ENCODE results near the gene KCNIP4. TPM values are rescaled to one million over a fixed set of nuclear protein-coding genes. Genes with fewer than 3 reads are reported as not detected.

Gene KCNIP4
- total and polyA plus RNA-seq, 2 of the 4 experiments (the other 2 are of a cell fraction) = not detected

DNA sequence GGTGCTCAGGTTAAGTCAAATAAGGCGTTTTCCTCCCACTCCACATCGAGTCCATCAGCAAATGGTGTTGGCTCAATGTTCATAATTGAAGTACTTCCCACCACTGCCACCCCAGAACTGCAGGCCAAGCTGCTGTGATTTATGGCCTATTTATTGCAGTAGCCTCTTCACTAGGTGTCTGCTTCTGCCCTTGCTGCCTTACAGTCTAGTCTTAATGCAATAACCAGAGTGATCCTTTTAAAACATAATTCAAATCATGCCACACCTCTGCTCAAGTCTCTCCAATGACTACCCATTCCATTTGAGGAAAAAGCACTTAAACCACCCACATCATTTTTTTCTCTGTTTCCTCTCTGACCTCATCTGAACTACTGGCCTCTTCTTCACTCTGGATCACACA lies 220.3 kb downstream of the KCNIP4 start:
- no peaks in the 10 kb centered on the region for H3K36me3 ChIP-seq (ENCODE audit: control insufficient read depth, insufficient read depth, low read length)
- H2AK9ac ChIP-seq (replicated peaks; ENCODE audit: low read depth, low read length, poor library complexity) = no peak overlapping the region
- no peak overlapping the region for H4K8ac ChIP-seq (ENCODE audit: low read depth in 2 of 2, low read length in 2 of 2)
- DNase-seq = no peak
- no peak overlapping the region for H3K56ac ChIP-seq (ENCODE audit: extremely low read depth, insufficient read depth, low read length)
- in situ Hi-C loops (cut with MboI; ENCODE audit: low sequenced_read_pairs) = no loop called here
- 14% methylated on average over 1 of the region's 2 CpGs; no CpG with 5 or more reads in 1 of the 2 experiments for WGBS, 2 experiments (ENCODE audit: extremely low coverage in 2 of 2, insufficient read length in 1 of 2)
- no peak for TF ChIP-seq POLR2A (IDR thresholded peaks at IDR 0.05; ENCODE audit: low read depth, low read length)
- TF ChIP-seq BHLHE40 (IDR thresholded peaks at IDR 0.05; ENCODE audit: low read depth, low read length) = no peak
- no peak for TF ChIP-seq RAD21 (IDR thresholded peaks at IDR 0.05; ENCODE audit: low read length)
- TF ChIP-seq, protein P1, sequence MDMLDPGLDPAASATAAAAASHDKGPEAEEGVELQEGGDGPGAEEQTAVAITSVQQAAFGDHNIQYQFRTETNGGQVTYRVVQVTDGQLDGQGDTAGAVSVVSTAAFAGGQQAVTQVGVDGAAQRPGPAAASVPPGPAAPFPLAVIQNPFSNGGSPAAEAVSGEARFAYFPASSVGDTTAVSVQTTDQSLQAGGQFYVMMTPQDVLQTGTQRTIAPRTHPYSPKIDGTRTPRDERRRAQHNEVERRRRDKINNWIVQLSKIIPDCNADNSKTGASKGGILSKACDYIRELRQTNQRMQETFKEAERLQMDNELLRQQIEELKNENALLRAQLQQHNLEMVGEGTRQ (IDR thresholded peaks at IDR 0.05; ENCODE audit: low read depth, low read length) = no peak
- no peak for TF ChIP-seq RCOR1 (IDR thresholded peaks at IDR 0.05; ENCODE audit: insufficient replicate concordance, low read length)
- TF ChIP-seq FOS (IDR thresholded peaks at IDR 0.05; ENCODE audit: low read depth, low read length) = no peak
- TF ChIP-seq, protein P2, sequence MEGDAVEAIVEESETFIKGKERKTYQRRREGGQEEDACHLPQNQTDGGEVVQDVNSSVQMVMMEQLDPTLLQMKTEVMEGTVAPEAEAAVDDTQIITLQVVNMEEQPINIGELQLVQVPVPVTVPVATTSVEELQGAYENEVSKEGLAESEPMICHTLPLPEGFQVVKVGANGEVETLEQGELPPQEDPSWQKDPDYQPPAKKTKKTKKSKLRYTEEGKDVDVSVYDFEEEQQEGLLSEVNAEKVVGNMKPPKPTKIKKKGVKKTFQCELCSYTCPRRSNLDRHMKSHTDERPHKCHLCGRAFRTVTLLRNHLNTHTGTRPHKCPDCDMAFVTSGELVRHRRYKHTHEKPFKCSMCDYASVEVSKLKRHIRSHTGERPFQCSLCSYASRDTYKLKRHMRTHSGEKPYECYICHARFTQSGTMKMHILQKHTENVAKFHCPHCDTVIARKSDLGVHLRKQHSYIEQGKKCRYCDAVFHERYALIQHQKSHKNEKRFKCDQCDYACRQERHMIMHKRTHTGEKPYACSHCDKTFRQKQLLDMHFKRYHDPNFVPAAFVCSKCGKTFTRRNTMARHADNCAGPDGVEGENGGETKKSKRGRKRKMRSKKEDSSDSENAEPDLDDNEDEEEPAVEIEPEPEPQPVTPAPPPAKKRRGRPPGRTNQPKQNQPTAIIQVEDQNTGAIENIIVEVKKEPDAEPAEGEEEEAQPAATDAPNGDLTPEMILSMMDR (conservative IDR thresholded peaks at IDR 0.05; ENCODE audit: low read depth, low read length) = no peak
- TF ChIP-seq CHD1 (IDR thresholded peaks at IDR 0.05; ENCODE audit: low read depth, low read length) = no peak
- TF ChIP-seq, protein P3, sequence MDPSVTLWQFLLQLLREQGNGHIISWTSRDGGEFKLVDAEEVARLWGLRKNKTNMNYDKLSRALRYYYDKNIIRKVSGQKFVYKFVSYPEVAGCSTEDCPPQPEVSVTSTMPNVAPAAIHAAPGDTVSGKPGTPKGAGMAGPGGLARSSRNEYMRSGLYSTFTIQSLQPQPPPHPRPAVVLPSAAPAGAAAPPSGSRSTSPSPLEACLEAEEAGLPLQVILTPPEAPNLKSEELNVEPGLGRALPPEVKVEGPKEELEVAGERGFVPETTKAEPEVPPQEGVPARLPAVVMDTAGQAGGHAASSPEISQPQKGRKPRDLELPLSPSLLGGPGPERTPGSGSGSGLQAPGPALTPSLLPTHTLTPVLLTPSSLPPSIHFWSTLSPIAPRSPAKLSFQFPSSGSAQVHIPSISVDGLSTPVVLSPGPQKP (IDR thresholded peaks at IDR 0.05; ENCODE audit: borderline replicate concordance, low read depth, low read length) = no peak
- no peak for TF ChIP-seq NFE2L2 (IDR thresholded peaks at IDR 0.05; ENCODE audit: low read depth, low read length)
- TF ChIP-seq CEBPB (IDR thresholded peaks at IDR 0.05; ENCODE audit: low read depth, low read length) = no peak
- TF ChIP-seq MAFK (IDR thresholded peaks at IDR 0.05; ENCODE audit: low read depth, low read length) = no peak
- no peak for TF ChIP-seq RFX5 (IDR thresholded peaks at IDR 0.05; ENCODE audit: low read depth, low read length)
- no peak for TF ChIP-seq SMC3 (IDR thresholded peaks at IDR 0.05; ENCODE audit: low read depth, low read length)
- TF ChIP-seq MXI1 (IDR thresholded peaks at IDR 0.05; ENCODE audit: borderline replicate concordance, low read depth, low read length) = no peak
- no peak for TF ChIP-seq MAZ (IDR thresholded peaks at IDR 0.05; ENCODE audit: borderline replicate concordance, low read depth, low read length)
- H2BK5ac ChIP-seq (ENCODE audit: low read depth, low read length, poor library complexity, severe bottlenecking) = no peak overlapping the region
- H2BK20ac ChIP-seq (ENCODE audit: low read depth, low read length) = no peak overlapping the region
- H4K5ac ChIP-seq (ENCODE audit: low read depth, low read length) = no peak overlapping the region
- dilution Hi-C loops (cut with HindIII; ENCODE audit: low sequenced_read_pairs, unreplicated experiment) = no loop called here
- CTCF ChIA-PET = interaction anchor here (0.7 kb wide), 1 partner anchor 10 kb away, joined by 3 read pairs; no protein-coding TSS in a partner anchor
- no peak overlapping the region for H3K4me3 ChIP-seq (ENCODE audit: insufficient read depth, low read depth, low read length)
- no peak overlapping the region for H2AFZ ChIP-seq (replicated peaks; ENCODE audit: low read length, poor library complexity)
- no peaks in the 10 kb centered on the region for H3K9me1 ChIP-seq (ENCODE audit: insufficient read depth, low read length)
- no peak for ATAC-seq (ENCODE audit: low read depth)
- no peak overlapping the region for H3K9ac ChIP-seq (ENCODE audit: low read depth, low read length)
- no peaks in the 10 kb centered on the region for H3K9me3 ChIP-seq (ENCODE audit: control insufficient read depth, insufficient read depth, low read length)
- H3K23ac ChIP-seq (ENCODE audit: low read depth, low read length) = no peak overlapping the region
- no peak overlapping the region for H3K4me2 ChIP-seq (ENCODE audit: low read depth, low read length)
- no peak overlapping the region for H3K18ac ChIP-seq (ENCODE audit: low read depth, low read length)
- H3K27me3 ChIP-seq (ENCODE audit: control insufficient read depth, insufficient read depth, low read length) = no peaks in the 10 kb centered on the region
- H3K79me1 ChIP-seq (ENCODE audit: low read depth in 1 of 2, low read length in 2 of 2) = no peaks in the 10 kb centered on the region
- POLR2A ChIA-PET (ENCODE audit: unreplicated experiment) = no interaction called here
- no peaks in the 10 kb centered on the region for H3K4me1 ChIP-seq (ENCODE audit: control insufficient read depth, insufficient read depth, low read length)
- H3K4ac ChIP-seq (ENCODE audit: low read depth, low read length) = no peak overlapping the region
- H4K91ac ChIP-seq (ENCODE audit: insufficient read depth, low read depth, low read length) = no peak overlapping the region
- H3K27ac ChIP-seq (ENCODE audit: insufficient read depth, low read length) = no peak overlapping the region
- H2AK5ac ChIP-seq (ENCODE audit: low read depth, low read length) = no peak overlapping the region
- no peak overlapping the region for H2BK15ac ChIP-seq (ENCODE audit: low read depth, low read length)
- H4K20me1 ChIP-seq (ENCODE audit: insufficient read depth, low read length) = no peaks in the 10 kb centered on the region
- intact Hi-C loops (cut with micrococcal nuclease) = no loop called here
- H3K14ac ChIP-seq (replicated peaks; ENCODE audit: low read depth, low read length) = no peak overlapping the region
- no TSS peak for BruUV-seq (replicated peaks)
- no peak overlapping the region for H2BK120ac ChIP-seq (ENCODE audit: low read depth, low read length)
